GM10266 (cell line): ENCODE data around the gene CAPN5.

Source experiments
- DNase-seq: peaks from one replicate; pipeline ENCODE4 v3.0.0; 2012; ENCODE audit errors: extremely low spot score
- CTCF ChIP-seq: IDR thresholded peaks from 2 replicates; pipeline ENCODE4 v1.5.1; 2012; ENCODE audit warnings: mild to moderate bottlenecking, low read depth; ENCODE audit not compliant: control insufficient read depth, insufficient read depth; ENCODE audit errors: missing control alignments

Gene CAPN5

DNA sequence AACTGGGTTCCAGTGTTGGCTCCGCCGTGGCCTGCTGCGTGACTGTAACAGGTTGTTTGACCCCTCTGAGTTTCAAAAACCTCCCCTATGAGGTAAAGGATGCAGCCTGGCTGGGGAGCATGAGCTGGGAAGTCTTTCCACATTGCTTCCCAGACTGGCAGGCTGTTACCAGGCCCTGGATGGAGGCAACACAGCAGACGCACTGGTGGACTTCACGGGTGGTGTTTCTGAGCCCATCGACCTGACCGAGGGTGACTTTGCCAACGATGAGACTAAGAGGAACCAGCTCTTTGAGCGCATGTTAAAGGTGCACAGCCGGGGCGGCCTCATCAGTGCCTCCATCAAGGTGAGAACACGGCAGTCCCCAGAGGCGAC is 47.3 kb downstream of the CAPN5 start:
- no peak for TF ChIP-seq CTCF
- DNase-seq = no peak

DNA sequence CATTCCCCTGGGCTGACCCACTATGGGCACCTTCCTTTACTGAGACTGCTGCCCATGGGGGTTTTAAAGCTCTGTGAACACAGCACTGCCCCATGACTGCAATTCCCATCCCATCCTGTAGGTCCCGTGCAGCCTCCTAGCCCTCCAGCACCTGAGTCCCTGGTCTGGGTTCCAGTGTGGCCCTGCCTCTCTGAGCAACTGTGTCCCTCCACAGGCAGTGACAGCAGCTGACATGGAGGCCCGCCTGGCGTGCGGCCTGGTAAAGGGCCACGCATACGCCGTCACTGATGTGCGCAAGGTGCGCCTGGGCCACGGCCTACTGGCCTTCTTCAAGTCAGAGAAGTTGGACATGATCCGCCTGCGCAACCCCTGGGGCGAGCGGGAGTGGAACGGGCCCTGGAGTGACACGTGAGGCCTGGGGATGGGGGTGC is 48.4 kb downstream of the CAPN5 start:
- no peak for DNase-seq
- TF ChIP-seq CTCF = no peak

- no peak for TF ChIP-seq CTCF
- DNase-seq = no peak
Observed at GRCh38 chr11:77115956-77116355, 49.2 kb downstream of the CAPN5 start.

GRCh38 chr11:77117492-77117891 is 50.7 kb downstream of the CAPN5 start:
- DNase-seq = no peak
- no peak for TF ChIP-seq CTCF

GRCh38 chr11:77118086-77118485 is 51.3 kb downstream of the CAPN5 start:
- no peak for TF ChIP-seq CTCF

GRCh38 chr11:77118971-77119370 is 52.2 kb downstream of the CAPN5 start:
- DNase-seq = no peak
- TF ChIP-seq CTCF = no peak

More at GRCh38 chr11:77118086-77118485, 51.3 kb downstream of the CAPN5 start:
- no peak for DNase-seq

- no peak for TF ChIP-seq CTCF
- no peak for DNase-seq
Observed at GRCh38 chr11:77119531-77119936, 52.8 kb downstream of the CAPN5 start.

DNA sequence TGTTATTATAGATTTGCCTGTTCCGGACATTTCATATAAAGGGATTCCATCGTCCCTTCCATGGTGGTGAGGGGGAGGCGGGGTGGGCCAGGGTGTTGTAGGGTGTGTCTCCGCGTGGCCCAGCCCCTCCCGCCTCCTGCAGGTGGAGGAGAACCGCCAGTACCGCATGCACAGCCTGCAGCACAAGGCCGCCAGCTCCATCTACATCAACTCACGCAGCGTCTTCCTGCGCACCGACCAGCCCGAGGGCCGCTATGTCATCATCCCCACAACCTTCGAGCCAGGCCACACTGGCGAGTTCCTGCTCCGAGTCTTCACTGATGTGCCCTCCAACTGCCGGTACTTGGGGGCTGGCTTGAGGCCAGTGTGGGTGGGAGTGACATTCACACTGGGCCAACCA is 53.8 kb downstream of the CAPN5 start:
- DNase-seq = no peak
- TF ChIP-seq CTCF = no peak
